Hepatocyte (in vitro differentiated cells): ENCODE measurements around the gene LDLRAD3. TPM values are rescaled to one million over a fixed set of nuclear protein-coding genes. Genes with fewer than 3 reads are reported as not detected.

ENCODE experiments used
- DNase-seq: peaks from one replicate; pipeline ENCODE4 v3.0.0-alpha.2; 2016; ENCODE audit warnings: low spot score
- H2AFZ ChIP-seq: fragments of 200-600 bp; sonication (generic); 2 replicates; pipeline ENCODE4 v1.6.0; 2016; ENCODE audit warnings: antibody characterized with exemption, mild to moderate bottlenecking
- H3K27ac ChIP-seq: fragments of 200-600 bp; sonication (generic); 2 replicates; pipeline ENCODE4 v1.5.1; 2016; ENCODE audit warnings: mild to moderate bottlenecking
- H3K27me3 ChIP-seq: fragments of 200-600 bp; sonication (generic); 2 replicates; pipeline ENCODE4 v1.6.1; 2016
- H3K36me3 ChIP-seq: fragments of 200-600 bp; sonication (generic); replicated peaks from 2 replicates; pipeline ENCODE4 v1.5.1; 2016; ENCODE audit warnings: low read depth; ENCODE audit not compliant: insufficient read depth
- H3K4me1 ChIP-seq: fragments of 200-600 bp; sonication (generic); 2 replicates; pipeline ENCODE4 v1.5.1; 2016; ENCODE audit warnings: mild to moderate bottlenecking, moderate library complexity; ENCODE audit not compliant: insufficient read depth
- H3K4me2 ChIP-seq: fragments of 200-600 bp; sonication (generic); 2 replicates; pipeline ENCODE4 v1.6.0; 2016
- H3K4me3 ChIP-seq: fragments of 200-600 bp; sonication (generic); 2 replicates; pipeline ENCODE4 v1.5.1; 2016; ENCODE audit warnings: mild to moderate bottlenecking
- H3K79me2 ChIP-seq: fragments of 200-600 bp; sonication (generic); 2 replicates; pipeline ENCODE4 v1.6.0; 2017; ENCODE audit warnings: mild to moderate bottlenecking
- H3K9me2 ChIP-seq: fragments of 200-600 bp; sonication (generic); replicated peaks from 2 replicates; pipeline ENCODE4 v1.6.0; 2017; ENCODE audit warnings: mild to moderate bottlenecking; ENCODE audit not compliant: insufficient read depth
- H3K9me3 ChIP-seq: fragments of 200-600 bp; sonication (generic); 2 replicates; pipeline ENCODE4 v1.5.1; 2016; ENCODE audit warnings: low read depth, mild to moderate bottlenecking
- H4K20me1 ChIP-seq: fragments of 200-600 bp; sonication (generic); 2 replicates; pipeline ENCODE4 v1.6.0; 2016; ENCODE audit warnings: mild to moderate bottlenecking; ENCODE audit not compliant: insufficient read depth, poor library complexity, severe bottlenecking
- CTCF ChIP-seq: fragments of 200-600 bp; sonication (generic); IDR thresholded peaks from 2 replicates; pipeline ENCODE4 v1.5.1; 2016; ENCODE audit warnings: antibody characterized with exemption, mild to moderate bottlenecking; ENCODE audit not compliant: poor library complexity
- EZH2 ChIP-seq: fragments of 200-600 bp; sonication (generic); IDR thresholded peaks from 2 replicates; pipeline ENCODE4 v1.6.1; 2016; ENCODE audit warnings: antibody characterized with exemption, mild to moderate bottlenecking, borderline replicate concordance
- EZH2phosphoT487 ChIP-seq: fragments of 200-600 bp; sonication (generic); IDR thresholded peaks from one replicate; pipeline ENCODE4 v1.6.1; 2018; ENCODE audit warnings: antibody characterized with exemption, mild to moderate bottlenecking, low read depth, moderate library complexity; ENCODE audit not compliant: unreplicated experiment, severe bottlenecking
- WGBS: methylation state at CpG from one replicate; pipeline ENCODE4 v1.1.6; 2016; ENCODE audit warnings: low lambda C conversion rate; ENCODE audit errors: missing lambda C conversion rate; 5-methylcytosine and 5-hydroxymethylcytosine counted together
- polyA plus RNA-seq: library from polyadenylated mRNA; unstranded; fragments of >200 nt; fragmentation: Nextera tagmentation; extraction: Ambion mirVana; gene quantifications from 2 replicates; pipeline ENCODE4 v1.2.1, GENCODE V29; 2016
- total RNA-seq: library from RNA; depleted of rRNA; stranded (reverse); fragments of >200 nt; gene quantifications from 2 replicates; pipeline ENCODE4 v1.2.3, GENCODE V29; 2014

The LDLRAD3 gene
- total and polyA plus RNA-seq, 2 experiments from 2014 or later = 12.2 TPM

DNA sequence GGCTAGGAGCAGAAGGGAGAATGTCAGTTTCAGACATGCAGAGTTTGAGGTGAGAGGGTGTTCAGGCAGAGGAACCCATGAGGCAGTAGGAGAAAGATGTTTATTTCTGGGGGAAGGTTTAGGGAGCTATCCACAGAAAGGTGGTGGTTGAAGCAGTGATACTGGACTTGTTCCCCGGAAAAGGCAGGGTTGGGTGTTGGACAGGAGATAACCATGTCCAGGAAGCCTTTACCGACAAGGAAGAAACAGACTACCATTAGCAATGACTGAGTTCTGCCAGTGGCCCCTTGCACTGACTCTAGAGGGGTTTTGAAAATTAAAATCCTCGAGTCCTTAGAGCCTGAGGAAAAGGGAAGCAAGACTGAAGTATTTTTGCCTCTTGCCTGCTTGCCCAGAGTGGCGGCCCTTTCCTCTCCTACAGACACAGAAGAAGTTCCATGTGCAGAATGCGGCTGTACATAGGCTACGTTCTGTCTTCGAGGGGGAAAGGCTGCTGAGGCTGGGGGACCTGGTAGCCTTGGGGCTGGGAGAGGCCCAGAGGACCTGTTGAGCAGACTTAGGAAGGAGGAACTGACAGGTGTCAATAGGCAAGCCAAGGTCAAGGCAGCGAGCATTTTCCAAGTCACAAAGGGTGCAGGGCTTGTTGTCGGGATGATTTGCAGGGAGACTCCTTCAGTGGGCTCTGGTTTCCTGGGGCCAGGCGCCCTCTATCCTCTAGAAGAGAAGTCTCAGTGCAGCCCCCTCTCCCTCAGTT lies 146.7 kb downstream of the LDLRAD3 start:
- Histone ChIP-seq H2AFZ (no peak overlapping the region), H3K4me1 (peaks cover 20% of the 10 kb centered on the region), H3K27ac (no peak overlapping the region), H3K9me3 (no peaks in the 10 kb centered on the region), H3K27me3 (no peaks in the 10 kb centered on the region), H3K9me2 (no peaks in the 10 kb centered on the region), H4K20me1 (no peaks in the 10 kb centered on the region), H3K4me2 (no peak overlapping the region), H3K36me3 (no peaks in the 10 kb centered on the region), H3K79me2 (no peaks in the 10 kb centered on the region), H3K4me3 (no peak overlapping the region)
- WGBS = 77% methylated on average over 10 of the region's 10 CpGs
- TF ChIP-seq CTCF (no peak), EZH2phosphoT487 (no peak), EZH2 (no peak)
- no peak for DNase-seq

DNA sequence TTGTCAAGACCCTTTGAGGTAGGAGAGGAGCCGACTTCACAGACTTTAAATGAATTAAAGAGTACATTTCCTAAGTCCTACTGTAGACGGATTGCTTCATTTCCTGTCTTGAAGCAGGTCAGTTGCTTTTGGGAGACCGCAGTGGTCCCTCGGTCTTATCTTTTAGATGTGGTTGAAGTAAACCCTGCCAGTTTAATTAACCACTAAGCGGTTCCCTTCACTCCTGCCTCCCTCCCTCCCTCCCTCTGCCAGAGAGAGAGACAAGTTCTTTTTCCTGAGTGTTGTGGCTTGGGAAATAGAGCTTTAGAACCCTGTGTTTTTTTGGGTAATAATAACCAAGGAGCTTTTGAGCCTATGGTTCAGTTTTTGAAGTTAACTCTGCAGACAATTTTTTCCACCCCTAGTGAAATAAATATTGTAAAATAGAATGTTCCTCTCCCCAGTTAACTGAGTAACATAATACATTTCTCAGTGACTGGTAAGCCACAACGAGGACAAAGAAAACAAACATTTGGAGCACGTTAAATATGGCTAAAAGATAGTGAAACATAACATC lies 147.5 kb downstream of the LDLRAD3 start:
- Histone ChIP-seq H3K4me2 (peak overlapping the region; percentile 45), H3K9me3 (no peaks in the 10 kb centered on the region), H3K36me3 (no peaks in the 10 kb centered on the region), H2AFZ (no peak overlapping the region), H3K4me1 (peaks cover 20% of the 10 kb centered on the region), H3K9me2 (no peaks in the 10 kb centered on the region), H3K27ac (peak overlapping the region; percentile 33), H3K4me3 (no peak overlapping the region), H3K27me3 (no peaks in the 10 kb centered on the region), H4K20me1 (no peaks in the 10 kb centered on the region), H3K79me2 (no peaks in the 10 kb centered on the region)
- no peak for DNase-seq
- no peak for TF ChIP-seq EZH2phosphoT487
- no peak for TF ChIP-seq EZH2
- WGBS = 27% methylated on average over 7 of the region's 7 CpGs

GRCh38 chr11:36092314-36093030 lies 148.6 kb downstream of the LDLRAD3 start:
- WGBS = 22% methylated on average over 4 of the region's 4 CpGs
- Histone ChIP-seq H3K9me3 (no peaks in the 10 kb centered on the region), H3K27ac (peak overlapping the region; percentile 51), H3K9me2 (no peaks in the 10 kb centered on the region), H3K4me2 (peak overlapping the region; percentile 45), H3K4me3 (no peak overlapping the region), H4K20me1 (no peaks in the 10 kb centered on the region), H3K27me3 (no peaks in the 10 kb centered on the region), H3K4me1 (peaks cover 20% of the 10 kb centered on the region), H2AFZ (no peak overlapping the region), H3K36me3 (no peaks in the 10 kb centered on the region), H3K79me2 (no peaks in the 10 kb centered on the region)
- DNase-seq = no peak
- TF ChIP-seq EZH2phosphoT487 (no peak), CTCF (no peak), EZH2 (no peak)

DNA sequence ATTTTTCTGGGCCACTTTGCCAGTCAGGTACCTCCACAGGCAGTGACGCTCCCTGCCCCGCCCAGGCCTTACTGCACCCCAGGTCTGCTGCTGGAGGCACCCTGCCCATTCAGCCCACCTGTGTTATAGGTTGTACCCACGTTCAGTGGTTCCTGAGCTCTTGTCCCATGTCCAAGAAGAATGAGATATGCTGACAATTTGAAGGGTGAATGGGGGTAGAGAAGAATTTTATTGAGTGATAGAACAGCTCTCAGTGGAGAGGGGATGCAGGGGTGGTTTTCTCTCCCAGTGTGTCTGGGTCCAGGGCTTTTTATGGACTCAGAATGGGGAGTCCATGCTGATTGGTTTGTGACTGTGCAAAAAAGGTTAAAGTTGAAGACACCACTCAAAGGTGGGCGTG lies 149.7 kb downstream of the LDLRAD3 start:
- Histone ChIP-seq H3K4me1 (peaks cover 30% of the 10 kb centered on the region), H4K20me1 (no peaks in the 10 kb centered on the region), H2AFZ (no peak overlapping the region), H3K4me2 (no peak overlapping the region), H3K79me2 (no peaks in the 10 kb centered on the region), H3K4me3 (no peak overlapping the region), H3K9me3 (no peaks in the 10 kb centered on the region), H3K36me3 (no peaks in the 10 kb centered on the region), H3K9me2 (no peaks in the 10 kb centered on the region), H3K27me3 (no peaks in the 10 kb centered on the region), H3K27ac (no peak overlapping the region)
- DNase-seq = no peak
- WGBS = 95% methylated on average over 4 of the region's 4 CpGs
- no peak for TF ChIP-seq EZH2phosphoT487
- no peak for TF ChIP-seq EZH2
- TF ChIP-seq CTCF = no peak
